Stomach (tissue), 4 donors: ENCODE measurements around the gene LUZP2.

Experiments
- POLR2AphosphoS5 ChIP-seq, 3 donors: sonication (generic); formaldehyde crosslinking; IDR thresholded peaks; one replicate each; pipeline ENCODE4 v1.6.1; 2016; ENCODE audit warnings: antibody characterized with exemption in 3 of 3
- TF ChIP-seq, protein P1 (sequence below), 7 experiments: fragments of 450-650 bp in 4 of 7; fragments of 200-600 bp in 3 of 7; sonication (generic) in 3 of 7; IDR thresholded peaks; one replicate each; pipeline ENCODE4 v1.5.1; 2016 to 2019; ENCODE audit warnings: antibody characterized with exemption in 7 of 7, control low read depth in 2 of 7, mild to moderate bottlenecking in 1 of 7

DNA sequence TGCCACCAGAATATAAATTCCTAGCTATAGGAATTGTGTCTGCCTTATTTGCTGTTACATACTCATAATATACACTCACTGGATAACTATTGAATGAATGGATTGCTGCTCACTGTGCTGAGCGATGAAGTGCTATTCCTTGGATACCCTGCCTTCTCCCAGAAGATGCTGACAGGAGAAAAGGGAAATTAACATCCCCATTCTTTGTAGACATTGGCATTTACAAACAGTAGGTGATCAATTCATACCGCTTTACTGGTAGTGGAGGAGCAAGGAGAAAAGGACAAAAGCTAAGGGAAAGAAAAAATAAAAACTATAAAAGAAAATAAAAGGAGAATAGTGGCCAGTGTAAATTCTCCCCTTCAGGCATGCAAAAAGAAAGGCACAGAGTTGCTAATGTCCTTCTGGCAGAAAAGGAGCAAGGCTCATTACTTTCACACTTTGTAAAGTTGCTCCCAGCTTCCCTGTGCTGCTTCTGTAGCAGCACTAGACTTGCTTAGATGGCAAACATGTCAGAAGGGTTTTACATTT, 183.0 kb downstream of the LUZP2 start:
- TF ChIP-seq, protein P1, sequence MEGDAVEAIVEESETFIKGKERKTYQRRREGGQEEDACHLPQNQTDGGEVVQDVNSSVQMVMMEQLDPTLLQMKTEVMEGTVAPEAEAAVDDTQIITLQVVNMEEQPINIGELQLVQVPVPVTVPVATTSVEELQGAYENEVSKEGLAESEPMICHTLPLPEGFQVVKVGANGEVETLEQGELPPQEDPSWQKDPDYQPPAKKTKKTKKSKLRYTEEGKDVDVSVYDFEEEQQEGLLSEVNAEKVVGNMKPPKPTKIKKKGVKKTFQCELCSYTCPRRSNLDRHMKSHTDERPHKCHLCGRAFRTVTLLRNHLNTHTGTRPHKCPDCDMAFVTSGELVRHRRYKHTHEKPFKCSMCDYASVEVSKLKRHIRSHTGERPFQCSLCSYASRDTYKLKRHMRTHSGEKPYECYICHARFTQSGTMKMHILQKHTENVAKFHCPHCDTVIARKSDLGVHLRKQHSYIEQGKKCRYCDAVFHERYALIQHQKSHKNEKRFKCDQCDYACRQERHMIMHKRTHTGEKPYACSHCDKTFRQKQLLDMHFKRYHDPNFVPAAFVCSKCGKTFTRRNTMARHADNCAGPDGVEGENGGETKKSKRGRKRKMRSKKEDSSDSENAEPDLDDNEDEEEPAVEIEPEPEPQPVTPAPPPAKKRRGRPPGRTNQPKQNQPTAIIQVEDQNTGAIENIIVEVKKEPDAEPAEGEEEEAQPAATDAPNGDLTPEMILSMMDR (IDR thresholded peaks at IDR 0.05) = no peak
- no peak for TF ChIP-seq POLR2AphosphoS5 (IDR thresholded peaks at IDR 0.05)
